Osteocyte (in vitro differentiated cells): Measurements from ENCODE around the gene GRIN2C. TPM values are rescaled to one million over a fixed set of nuclear protein-coding genes. Genes with fewer than 3 reads are reported as not detected.

Source experiments
- DNase-seq: peaks from one replicate; pipeline ENCODE4 v3.0.0; 2021; ENCODE audit warnings: mixed read lengths; ENCODE audit not compliant: unreplicated experiment; ENCODE audit errors: extremely low spot score
- H3K27ac Mint-ChIP-seq: one replicate; pipeline ENCODE4 v1.8.0; 2021; ENCODE audit warnings: mild to moderate bottlenecking, mixed read lengths; ENCODE audit not compliant: unreplicated experiment
- H3K27me3 Mint-ChIP-seq: one replicate; pipeline ENCODE4 v1.8.0; 2021; ENCODE audit warnings: mixed read lengths; ENCODE audit not compliant: unreplicated experiment
- H3K36me3 Mint-ChIP-seq: one replicate; pipeline ENCODE4 v1.8.0; 2021; ENCODE audit warnings: mixed read lengths; ENCODE audit not compliant: unreplicated experiment
- H3K4me1 Mint-ChIP-seq: one replicate; pipeline ENCODE4 v1.8.0; 2021; ENCODE audit warnings: mixed read lengths; ENCODE audit not compliant: unreplicated experiment
- H3K4me3 Mint-ChIP-seq: one replicate; pipeline ENCODE4 v1.8.0; 2021; ENCODE audit warnings: mild to moderate bottlenecking, moderate library complexity, mixed read lengths; ENCODE audit not compliant: unreplicated experiment
- H3K9me3 Mint-ChIP-seq: one replicate; pipeline ENCODE4 v1.8.0; 2021; ENCODE audit warnings: mixed read lengths; ENCODE audit not compliant: unreplicated experiment
- total RNA-seq: library from RNA; stranded (reverse); gene quantifications from 2 replicates; pipeline ENCODE4 v1.2.1, GENCODE V29; 2021
- TF ChIP-seq, protein P1 (sequence below): fragments of 200-600 bp; sonication (generic); IDR thresholded peaks from 2 replicates; pipeline ENCODE4 v1.5.0; 2021; ENCODE audit warnings: antibody characterized with exemption, mild to moderate bottlenecking, moderate library complexity

The GRIN2C gene
- total RNA-seq, 1 donor from 2014 or later: 0.13 TPM

DNA sequence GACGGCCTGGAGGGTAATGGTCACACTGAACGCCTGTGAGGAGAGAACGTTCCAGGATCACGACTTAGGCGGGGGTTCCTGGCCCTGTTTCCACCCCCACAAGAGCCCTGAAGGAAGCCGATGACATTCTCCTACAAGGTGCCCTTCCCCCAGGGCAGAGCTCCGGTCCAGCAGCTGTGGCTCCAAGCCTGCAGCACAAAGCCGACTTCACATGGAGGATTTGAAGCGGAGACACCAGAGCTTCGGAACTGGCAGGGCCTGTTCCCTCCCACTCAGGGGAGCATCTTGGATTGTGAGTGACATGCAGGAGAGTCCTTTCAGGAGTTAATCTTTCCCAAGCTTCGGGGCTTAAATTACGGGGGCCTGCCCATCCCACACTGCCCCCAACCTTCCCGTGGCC, 28.8 kb upstream of the GRIN2C start:
- H3K4me3 Mint-ChIP-seq: no peak overlapping the region

DNA sequence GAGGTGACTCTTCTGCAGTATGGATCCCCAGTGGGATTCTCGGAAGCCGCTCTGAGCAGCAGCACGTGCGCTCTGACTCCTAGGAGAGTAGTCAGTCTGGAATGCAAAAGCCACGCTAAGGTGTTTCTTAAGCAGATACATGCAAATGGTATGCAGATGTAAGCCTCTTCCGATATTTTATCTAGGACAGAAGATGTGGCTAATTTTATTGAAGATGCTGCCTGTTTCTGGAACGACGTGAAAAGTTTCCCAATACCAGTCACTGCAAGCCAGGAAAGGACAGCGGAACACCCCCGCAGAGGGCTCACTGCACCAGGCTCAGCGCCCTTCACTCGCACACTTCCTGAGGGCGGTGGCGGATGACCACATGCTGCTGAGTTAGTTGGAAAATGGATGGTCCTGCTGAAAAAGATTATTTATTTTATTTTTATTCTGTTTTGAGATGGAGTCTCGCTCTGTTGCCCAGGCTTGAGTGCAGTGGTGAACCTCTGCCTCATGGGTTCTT, 23.6 kb upstream of the GRIN2C start:
- Mint-ChIP-seq H3K4me3 (no peak overlapping the region), H3K9me3 (no peaks in the 10 kb centered on the region), H3K36me3 (no peaks in the 10 kb centered on the region), H3K27me3 (peaks cover 53% of the 10 kb centered on the region), H3K4me1 (no peaks in the 10 kb centered on the region), H3K27ac (no peak overlapping the region)
- no peak for DNase-seq
- TF ChIP-seq, protein P1, sequence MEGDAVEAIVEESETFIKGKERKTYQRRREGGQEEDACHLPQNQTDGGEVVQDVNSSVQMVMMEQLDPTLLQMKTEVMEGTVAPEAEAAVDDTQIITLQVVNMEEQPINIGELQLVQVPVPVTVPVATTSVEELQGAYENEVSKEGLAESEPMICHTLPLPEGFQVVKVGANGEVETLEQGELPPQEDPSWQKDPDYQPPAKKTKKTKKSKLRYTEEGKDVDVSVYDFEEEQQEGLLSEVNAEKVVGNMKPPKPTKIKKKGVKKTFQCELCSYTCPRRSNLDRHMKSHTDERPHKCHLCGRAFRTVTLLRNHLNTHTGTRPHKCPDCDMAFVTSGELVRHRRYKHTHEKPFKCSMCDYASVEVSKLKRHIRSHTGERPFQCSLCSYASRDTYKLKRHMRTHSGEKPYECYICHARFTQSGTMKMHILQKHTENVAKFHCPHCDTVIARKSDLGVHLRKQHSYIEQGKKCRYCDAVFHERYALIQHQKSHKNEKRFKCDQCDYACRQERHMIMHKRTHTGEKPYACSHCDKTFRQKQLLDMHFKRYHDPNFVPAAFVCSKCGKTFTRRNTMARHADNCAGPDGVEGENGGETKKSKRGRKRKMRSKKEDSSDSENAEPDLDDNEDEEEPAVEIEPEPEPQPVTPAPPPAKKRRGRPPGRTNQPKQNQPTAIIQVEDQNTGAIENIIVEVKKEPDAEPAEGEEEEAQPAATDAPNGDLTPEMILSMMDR: no peak

More for the DNA sequence above, 28.8 kb upstream of the GRIN2C start:
- no peaks in the 10 kb centered on the region for H3K4me1 Mint-ChIP-seq
- no peak for DNase-seq
- no peak overlapping the region for H3K27ac Mint-ChIP-seq
- H3K9me3 Mint-ChIP-seq: no peaks in the 10 kb centered on the region
- peaks cover 55% of the 10 kb centered on the region for H3K27me3 Mint-ChIP-seq
- H3K36me3 Mint-ChIP-seq: no peaks in the 10 kb centered on the region
- TF ChIP-seq, protein P1: no peak

GRCh38 chr17:74882517-74883240, 23.0 kb upstream of the GRIN2C start:
- DNase-seq: no peak
- TF ChIP-seq, protein P1: no peak
- Mint-ChIP-seq H3K9me3 (no peaks in the 10 kb centered on the region), H3K27me3 (peaks cover 49% of the 10 kb centered on the region), H3K4me1 (no peaks in the 10 kb centered on the region), H3K36me3 (no peaks in the 10 kb centered on the region), H3K27ac (no peak overlapping the region), H3K4me3 (no peak overlapping the region)

DNA sequence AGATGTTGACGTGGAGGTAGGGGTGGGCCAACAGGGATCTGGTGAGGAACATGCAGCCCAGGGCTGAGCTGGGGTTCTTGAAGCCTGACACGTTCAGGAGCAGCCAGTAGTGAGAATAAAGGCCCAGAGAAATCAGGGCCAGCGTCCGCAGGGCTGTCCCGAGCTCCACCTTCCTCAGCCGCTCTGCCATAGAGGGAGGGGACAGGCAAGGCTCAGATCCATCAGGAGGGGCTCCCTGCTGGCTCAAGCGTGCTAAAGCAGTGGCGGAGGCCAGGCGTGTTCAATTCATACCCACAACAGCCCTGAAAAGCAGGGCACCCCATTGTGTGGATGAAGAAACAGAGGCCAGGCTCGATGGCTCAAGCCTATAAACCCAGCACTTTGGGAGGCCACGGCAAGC, 21.4 kb upstream of the GRIN2C start:
- H3K4me3 Mint-ChIP-seq: no peak overlapping the region
- H3K36me3 Mint-ChIP-seq: no peaks in the 10 kb centered on the region
- no peak for DNase-seq
- H3K4me1 Mint-ChIP-seq: no peaks in the 10 kb centered on the region
- H3K27me3 Mint-ChIP-seq: peaks cover 39% of the 10 kb centered on the region
- no peaks in the 10 kb centered on the region for H3K9me3 Mint-ChIP-seq
- no peak overlapping the region for H3K27ac Mint-ChIP-seq
- TF ChIP-seq, protein P1: no peak

GRCh38 chr17:74879308-74879707, 19.6 kb upstream of the GRIN2C start:
- H3K9me3 Mint-ChIP-seq: no peaks in the 10 kb centered on the region
- H3K36me3 Mint-ChIP-seq: no peaks in the 10 kb centered on the region
- TF ChIP-seq, protein P1: no peak
- H3K4me3 Mint-ChIP-seq: no peak overlapping the region
- no peak for DNase-seq
- H3K4me1 Mint-ChIP-seq: no peaks in the 10 kb centered on the region
- H3K27me3 Mint-ChIP-seq: peaks cover 32% of the 10 kb centered on the region
- no peak overlapping the region for H3K27ac Mint-ChIP-seq
